ENCODE results near the gene ING4.

DNA sequence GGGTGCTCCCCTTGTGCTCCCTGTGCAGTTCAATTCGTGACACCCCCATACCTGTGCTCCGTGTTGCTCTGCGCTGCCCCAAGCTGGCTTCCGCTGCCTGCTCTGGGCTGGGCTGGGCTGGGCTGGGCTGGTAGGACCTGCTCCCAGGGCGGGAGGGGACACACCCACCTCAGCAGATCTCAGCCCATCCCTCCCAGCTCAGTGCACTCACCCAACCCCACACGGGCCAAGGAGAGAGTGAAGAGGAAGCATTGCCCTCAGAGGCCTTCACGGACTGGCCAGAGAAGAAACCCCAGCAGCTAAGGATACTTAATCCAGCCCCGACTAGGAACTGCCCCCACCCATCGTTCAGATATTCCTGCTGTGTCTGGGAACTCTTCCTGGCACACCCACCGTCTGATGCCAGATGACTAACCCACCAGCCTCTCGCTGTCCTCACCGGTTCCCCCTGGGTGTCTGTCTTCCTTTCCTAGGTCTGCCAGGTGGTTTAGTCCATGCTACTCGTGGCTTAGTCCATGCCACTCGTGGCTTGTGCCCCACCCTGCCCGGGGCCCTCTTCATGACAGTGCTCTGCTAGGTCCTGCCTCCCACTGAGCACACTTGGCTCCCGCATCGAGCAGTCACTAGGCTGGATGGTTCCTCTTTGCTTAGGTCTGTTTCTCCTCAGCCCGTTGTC is 26.9 kb downstream of the ING4 start, which contains the start of gene LPAR5:
- no peak for TF ChIP-seq POLR2AphosphoS5 (IDR thresholded peaks at IDR 0.05)
- TF ChIP-seq, protein P1, sequence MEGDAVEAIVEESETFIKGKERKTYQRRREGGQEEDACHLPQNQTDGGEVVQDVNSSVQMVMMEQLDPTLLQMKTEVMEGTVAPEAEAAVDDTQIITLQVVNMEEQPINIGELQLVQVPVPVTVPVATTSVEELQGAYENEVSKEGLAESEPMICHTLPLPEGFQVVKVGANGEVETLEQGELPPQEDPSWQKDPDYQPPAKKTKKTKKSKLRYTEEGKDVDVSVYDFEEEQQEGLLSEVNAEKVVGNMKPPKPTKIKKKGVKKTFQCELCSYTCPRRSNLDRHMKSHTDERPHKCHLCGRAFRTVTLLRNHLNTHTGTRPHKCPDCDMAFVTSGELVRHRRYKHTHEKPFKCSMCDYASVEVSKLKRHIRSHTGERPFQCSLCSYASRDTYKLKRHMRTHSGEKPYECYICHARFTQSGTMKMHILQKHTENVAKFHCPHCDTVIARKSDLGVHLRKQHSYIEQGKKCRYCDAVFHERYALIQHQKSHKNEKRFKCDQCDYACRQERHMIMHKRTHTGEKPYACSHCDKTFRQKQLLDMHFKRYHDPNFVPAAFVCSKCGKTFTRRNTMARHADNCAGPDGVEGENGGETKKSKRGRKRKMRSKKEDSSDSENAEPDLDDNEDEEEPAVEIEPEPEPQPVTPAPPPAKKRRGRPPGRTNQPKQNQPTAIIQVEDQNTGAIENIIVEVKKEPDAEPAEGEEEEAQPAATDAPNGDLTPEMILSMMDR (IDR thresholded peaks at IDR 0.05) = no peak
- no peak for TF ChIP-seq EP300 (IDR thresholded peaks at IDR 0.05)
